CD1c-positive myeloid dendritic cell (primary cell): ENCODE results near the gene GALNS.

Experiments used
- DNase-seq: peaks from one replicate; pipeline ENCODE4 v3.0.0-alpha.2; 2016; ENCODE audit errors: extremely low spot score

GALNS gene

GRCh38 chr16:88770461-88771293, 86.1 kb downstream of the GALNS start:
- DNase-seq = peak; percentile 51

DNA sequence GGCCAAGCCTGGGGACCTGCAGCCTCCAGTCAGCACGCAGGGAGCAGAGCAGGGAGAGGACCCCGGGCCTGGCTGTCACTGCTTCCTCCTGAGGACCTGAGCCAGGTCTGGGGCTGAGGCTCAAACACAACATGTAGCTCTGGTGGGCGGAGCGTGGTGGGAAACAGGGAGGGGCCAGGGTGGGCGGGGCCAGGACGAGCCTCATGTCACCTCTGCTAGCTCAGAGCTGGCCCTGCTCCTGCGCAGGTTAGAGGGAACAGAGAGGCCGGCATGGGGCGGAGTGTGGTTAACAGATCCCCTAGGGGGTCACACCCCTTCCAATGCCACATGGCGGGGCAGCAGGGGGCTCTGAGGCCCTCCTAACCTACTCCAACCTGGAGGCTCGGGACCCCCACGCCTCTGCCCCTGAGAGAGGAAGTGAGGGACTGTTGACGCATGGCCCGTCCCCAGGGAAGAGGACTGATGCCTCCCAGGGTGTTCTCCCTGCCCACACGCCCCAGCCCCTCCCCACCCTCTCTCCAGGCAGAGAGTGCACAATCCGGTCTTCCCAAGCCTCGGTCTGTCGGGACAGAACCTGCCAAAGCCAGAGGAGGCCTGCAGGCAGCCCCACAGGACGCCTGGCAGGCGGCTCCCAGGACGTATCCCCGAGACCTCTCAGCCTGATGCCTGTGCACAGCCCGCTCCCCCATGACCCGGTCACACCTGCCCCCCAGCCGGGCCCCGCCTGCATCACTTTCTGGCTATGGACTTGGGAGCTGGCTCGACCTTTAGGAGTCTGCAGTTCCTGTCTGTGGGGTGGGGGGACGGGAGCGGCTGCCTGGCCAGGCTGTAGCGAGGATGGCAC, 86.9 kb downstream of the GALNS start:
- DNase-seq = peak; percentile 37

GRCh38 chr16:88768071-88768783, 88.5 kb downstream of the GALNS start:
- DNase-seq = no peak

GRCh38 chr16:88767546-88768070, 89.1 kb downstream of the GALNS start:
- DNase-seq = no peak

DNA sequence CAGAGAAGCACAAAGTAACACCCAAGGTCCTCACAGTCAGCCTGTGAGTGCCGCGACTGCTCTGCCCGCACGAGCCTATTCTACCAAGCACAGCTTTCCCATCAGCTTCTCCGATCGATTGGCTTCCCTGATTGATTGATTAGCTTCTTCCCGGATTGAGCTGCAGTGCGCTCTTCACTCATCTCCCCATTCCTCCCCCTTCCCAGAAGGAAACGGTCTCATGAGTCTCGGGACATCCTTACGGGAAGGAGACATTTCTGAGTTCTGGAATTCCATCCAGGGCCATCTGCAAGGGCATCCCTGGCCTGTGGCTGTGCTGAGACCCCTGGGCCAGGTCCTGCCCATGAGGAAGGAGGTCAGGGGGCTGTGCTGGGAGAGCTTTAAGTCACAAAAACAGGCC, 89.8 kb downstream of the GALNS start:
- DNase-seq = no peak

DNA sequence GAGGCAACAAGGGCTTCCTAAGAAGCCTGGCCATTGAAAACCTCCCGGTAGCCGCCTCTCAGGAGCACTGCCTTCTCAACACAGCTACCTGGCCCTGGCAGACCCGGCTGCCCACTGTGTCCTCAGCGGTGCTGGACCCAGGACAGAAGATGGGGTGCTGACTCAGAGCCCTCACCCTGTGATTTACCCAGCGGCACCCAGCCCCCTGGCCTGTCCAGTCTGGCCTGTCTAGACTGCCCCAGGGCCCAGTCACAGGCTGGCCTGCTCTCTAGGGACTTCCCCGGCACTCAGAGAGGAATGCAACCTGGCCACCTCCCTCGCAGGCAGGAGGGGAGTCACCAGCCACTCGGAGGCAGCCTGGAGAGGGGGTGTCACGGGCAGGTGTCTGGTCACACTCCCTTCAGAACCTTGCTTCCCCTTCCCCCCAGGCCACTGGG, 91.8 kb downstream of the GALNS start:
- no peak for DNase-seq

- DNase-seq = no peak
These were observed 92.7 kb downstream of the GALNS start for GRCh38 chr16:88764080-88764479.
